ENCODE data around the gene MRGPRG. TPM values are rescaled to one million over a fixed set of nuclear protein-coding genes. Genes with fewer than 3 reads are reported as not detected.

The MRGPRG gene
- total and polyA plus RNA-seq, 2 of the 8 experiments (the other 6 are each of a cell fraction or from before 2014, with no cell fraction given) = not detected

DNA sequence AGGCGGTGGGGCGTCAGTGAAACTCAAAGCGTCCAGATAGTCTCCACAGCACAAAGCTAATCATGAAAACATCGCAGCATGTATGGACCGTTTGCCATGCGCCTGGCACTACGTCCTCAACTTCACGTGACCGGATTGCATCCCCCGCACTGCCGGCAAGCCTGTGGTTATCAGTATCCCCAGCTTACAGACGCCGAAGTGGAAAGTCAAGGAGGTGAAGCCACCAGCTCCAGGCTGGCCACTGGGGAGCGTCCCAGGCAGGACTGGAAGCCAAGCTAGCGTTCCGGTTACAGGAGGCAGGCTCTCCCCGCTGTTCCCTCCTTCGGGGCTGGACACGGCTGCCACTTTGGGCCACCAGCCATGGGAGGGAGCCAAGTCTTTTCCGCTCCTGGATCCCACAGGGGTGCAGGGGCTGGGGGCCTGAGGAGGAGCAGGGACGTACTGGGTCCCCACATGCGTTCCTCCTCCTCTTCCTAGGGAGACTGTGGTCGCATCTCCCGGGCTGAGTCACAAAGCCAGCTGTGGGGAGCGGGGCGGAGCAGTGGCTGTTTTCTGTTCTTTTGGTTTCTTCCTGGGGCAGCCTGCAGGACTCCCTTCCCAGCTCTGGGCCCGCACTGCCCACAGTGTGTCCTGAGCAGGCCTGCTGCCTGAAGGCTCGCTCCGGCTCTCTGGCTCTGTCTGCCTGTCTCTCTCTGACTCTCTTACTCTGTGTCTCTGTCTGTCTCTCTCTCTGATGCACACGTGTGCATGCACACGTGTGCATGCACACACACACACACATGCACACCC is 49.2 kb downstream of the MRGPRG start (continued):
- TF ChIP-seq RAD21 (IDR thresholded peaks at IDR 0.05 in 1 of 2, conservative IDR thresholded peaks at IDR 0.05 in 1 of 2; ENCODE audit: low read depth in 2 of 2, low read length in 2 of 2) (peak; percentile 28 to 36; a peak in 3 of 4 replicates), RFX5 (IDR thresholded peaks at IDR 0.05; ENCODE audit: borderline replicate concordance, low read depth, low read length) (no peak), KDM5A (IDR thresholded peaks at IDR 0.05; ENCODE audit: low read length) (no peak), EZH2 (IDR thresholded peaks at IDR 0.05; ENCODE audit: low read depth, low read length, severe bottlenecking) (peak; percentile 53), TAF7 (optimal IDR thresholded peaks at IDR 0.05; ENCODE audit: borderline replicate concordance, low read depth, low read length) (no peak), TBP (IDR thresholded peaks at IDR 0.05; ENCODE audit: low read depth, low read length) (peak; percentile 61; the same call in 1 of the 2 replicates), RBBP5 (IDR thresholded peaks at IDR 0.05; ENCODE audit: borderline replicate concordance, low read depth, low read length) (0 out of 2 replicates have a peak, but pooled peaks have one; percentile 32), HDAC2 (IDR thresholded peaks at IDR 0.05; ENCODE audit: borderline replicate concordance in 1 of 2, low read depth in 2 of 2, low read length in 2 of 2) (0 out of 4 replicates have a peak, but pooled peaks of 1 of the 2 experiments have one; percentile 30), TAF1 (IDR thresholded peaks at IDR 0.05; ENCODE audit: low read depth, low read length) (no peak), ASH2L (IDR thresholded peaks at IDR 0.05; ENCODE audit: low read length) (peak; percentile 42)
- TF ChIP-seq, protein P1, sequence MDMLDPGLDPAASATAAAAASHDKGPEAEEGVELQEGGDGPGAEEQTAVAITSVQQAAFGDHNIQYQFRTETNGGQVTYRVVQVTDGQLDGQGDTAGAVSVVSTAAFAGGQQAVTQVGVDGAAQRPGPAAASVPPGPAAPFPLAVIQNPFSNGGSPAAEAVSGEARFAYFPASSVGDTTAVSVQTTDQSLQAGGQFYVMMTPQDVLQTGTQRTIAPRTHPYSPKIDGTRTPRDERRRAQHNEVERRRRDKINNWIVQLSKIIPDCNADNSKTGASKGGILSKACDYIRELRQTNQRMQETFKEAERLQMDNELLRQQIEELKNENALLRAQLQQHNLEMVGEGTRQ (IDR thresholded peaks at IDR 0.05; ENCODE audit: low read length) = peak; percentile 42; the same call in 1 of the 2 replicates
